Spleen (tissue), 11 donors: ENCODE measurements around the gene DDAH2. TPM values are rescaled to one million over a fixed set of nuclear protein-coding genes. Genes with fewer than 3 reads are reported as not detected.
A peak's percentile ranks its signal among the peaks of the same experiment; 100 is the strongest.

ENCODE experiments used
- DNase-seq: peaks from one replicate; pipeline ENCODE4 v3.0.0-alpha.2; 2020
- H3K27ac ChIP-seq, 8 donors: fragments of 200-600 bp; sonication (generic) in 7 of 8; 1 replicate in 4 of 8; 2 replicates in 4 of 8; pipeline versions ENCODE4 v1.5.0 to v1.8.0; 2016 to 2021; ENCODE audit warnings: inconsistent platforms in 4 of 8, mild to moderate bottlenecking in 4 of 8, moderate library complexity in 1 of 8
- H3K27me3 ChIP-seq, 7 donors: fragments of 200-600 bp; sonication (generic) in 6 of 7; replicated peaks in 1 of 7; 1 replicate in 4 of 7; 2 replicates in 3 of 7; pipeline versions ENCODE4 v1.5.0 to v1.8.0; 2016 to 2021; ENCODE audit warnings: inconsistent platforms in 3 of 7, mild to moderate bottlenecking in 1 of 7
- H3K36me3 ChIP-seq, 6 donors: fragments of 200-600 bp; sonication (generic) in 5 of 6; 1 replicate in 4 of 6; 2 replicates in 2 of 6; pipeline versions ENCODE4 v1.5.0 to v1.8.0; 2016 to 2021; ENCODE audit warnings: inconsistent platforms in 2 of 6
- H3K4me1 ChIP-seq, 6 donors: fragments of 200-600 bp; sonication (generic) in 5 of 6; 1 replicate in 3 of 6; 2 replicates in 3 of 6; pipeline versions ENCODE4 v1.5.0 to v1.8.0; 2016 to 2021; ENCODE audit warnings: inconsistent platforms in 3 of 6
- H3K4me3 ChIP-seq, 8 donors: fragments of 200-600 bp; sonication (generic) in 7 of 8; 1 replicate in 4 of 8; 2 replicates in 4 of 8; pipeline versions ENCODE4 v1.5.0 to v1.8.0; 2016 to 2021; ENCODE audit warnings: inconsistent platforms in 4 of 8, mild to moderate bottlenecking in 4 of 8, moderate library complexity in 2 of 8
- H3K9me3 ChIP-seq, 8 donors: fragments of 200-600 bp; sonication (generic) in 7 of 8; 1 replicate in 4 of 8; 2 replicates in 4 of 8; pipeline versions ENCODE4 v1.5.0 to v1.8.0; 2016 to 2021; ENCODE audit warnings: inconsistent platforms in 4 of 8
- CTCF ChIP-seq, 11 experiments: fragments of 200-600 bp in 7 of 11; fragments of 450-650 bp in 4 of 11; sonication (generic) in 4 of 11; IDR thresholded peaks in 8 of 11; conservative IDR thresholded peaks in 3 of 11; 1 replicate in 7 of 11; 2 replicates in 4 of 11; pipeline versions ENCODE4 v1.4.0 to v1.8.0; 2016 to 2021; ENCODE audit warnings: antibody characterized with exemption in 11 of 11, inconsistent platforms in 4 of 11, mild to moderate bottlenecking in 1 of 11
- POLR2A ChIP-seq, 3 donors: fragments of 450-650 bp; IDR thresholded peaks; one replicate each; pipeline ENCODE4 v1.5.1; 2017; ENCODE audit warnings: antibody characterized with exemption in 3 of 3, mild to moderate bottlenecking in 1 of 3
- POLR2AphosphoS5 ChIP-seq, 3 donors: sonication (generic); formaldehyde crosslinking; IDR thresholded peaks; one replicate each; pipeline ENCODE4 v1.5.1; 2017; ENCODE audit warnings: antibody characterized with exemption in 3 of 3
- WGBS, 5 donors: extraction: QIAGEN DNeasy Blood & Tissue Kit in 3 of 5; methylation state at CpG; one replicate each; pipeline versions ENCODE4 v1.1.5 to v1.1.7; 2013 to 2018; 5-methylcytosine and 5-hydroxymethylcytosine counted together
- intact Hi-C: fragments of 100-400 bp; cut with DNase I; formaldehyde crosslinking; loops from one replicate; pipeline ENCODE4 v1.15.0; 2023; ENCODE audit warnings: low total_unique reads
- polyA plus RNA-seq, 3 donors: library from polyadenylated mRNA; stranded (reverse); fragments of 200-250 nt; gene quantifications; one replicate each; pipeline ENCODE4 v1.2.1, GENCODE V29; 2013
- total RNA-seq, 7 donors: library from RNA; depleted of rRNA in 3 of 7; stranded (reverse); fragments of >200 nt in 3 of 7; fragmentation: NEBNext Ultra II Directional in 4 of 7; extraction: Animal tissue kit (Norgen Biotek cat#: 25700) in 4 of 7; gene quantifications; one replicate each; pipeline versions ENCODE4 v1.1.0 to v1.2.1, GENCODE V29; 2016 to 2021
- donor health status: healthy with polysubstance abuse.
- donor health status: DM: no; HTN: no; CAD: no; lungs with moderate emphysema.
- donor health status: DM: no; HTN: no; CAD: no.
- donor health status: Bipolar disorder and iron deficiency.
- donor health status: healthy.
- donor health status: DM: no; HTN: no; CAD: no.
- donor health status: DM: yes; HTN: yes; CAD: no.

Gene DDAH2
- total and polyA plus RNA-seq, 10 donors = 63.0 to 116 (median 76.7) TPM

- peaks cover 0 to 86% (median 72%) of the 10 kb centered on the region in 6 donors for H3K36me3 ChIP-seq
- H3K4me3 ChIP-seq = no peak overlapping the region
- intact Hi-C loops = no loop called here
- no peak for DNase-seq
- peaks cover 0 to 29% (median 15%) of the 10 kb centered on the region in 6 donors for H3K4me1 ChIP-seq
- TF ChIP-seq POLR2AphosphoS5 (IDR thresholded peaks at IDR 0.05) (peak in 2 of 3 donors; percentile 1 to 15), CTCF (IDR thresholded peaks at IDR 0.05 in 8 of 11, conservative IDR thresholded peaks at IDR 0.05 in 3 of 11) (no peak)
- H3K27me3 ChIP-seq = no peaks in the 10 kb centered on the region
- H3K9me3 ChIP-seq = no peaks in the 10 kb centered on the region
- peak overlapping the region in 1 of 8 donors; percentile 3 for H3K27ac ChIP-seq
- WGBS, 5 donors = 86 to 94% (median 92%) methylated on average over 8 of the region's 8 CpGs
Observed at GRCh38 chr6:31687321-31687720, 41.8 kb downstream of the DDAH2 start.

- Histone ChIP-seq H3K4me1 (peaks cover 0 to 38% (median 21%) of the 10 kb centered on the region in 6 donors), H3K36me3 (peaks cover 0 to 78% (median 63%) of the 10 kb centered on the region in 6 donors), H3K27me3 (no peaks in the 10 kb centered on the region), H3K27ac (no peak overlapping the region), H3K4me3 (no peak overlapping the region), H3K9me3 (no peaks in the 10 kb centered on the region)
- TF ChIP-seq POLR2A (IDR thresholded peaks at IDR 0.05) (no peak), POLR2AphosphoS5 (IDR thresholded peaks at IDR 0.05) (no peak), CTCF (IDR thresholded peaks at IDR 0.05 in 8 of 11, conservative IDR thresholded peaks at IDR 0.05 in 3 of 11) (no peak)
- DNase-seq = no peak
- 81 to 88% (median 85%) methylated on average over 5 of the region's 5 CpGs for WGBS, 5 donors
- intact Hi-C loops = no loop called here
Observed at GRCh38 chr6:31686483-31686882, 42.6 kb downstream of the DDAH2 start.

GRCh38 chr6:31683591-31683990 lies 45.5 kb downstream of the DDAH2 start:
- Histone ChIP-seq H3K4me1 (peaks cover 7 to 41% (median 29%) of the 10 kb centered on the region in 6 donors), H3K27me3 (no peaks in the 10 kb centered on the region), H3K9me3 (no peaks in the 10 kb centered on the region), H3K27ac (peak overlapping the region in 2 of 8 donors; percentile 23 to 59), H3K4me3 (peak overlapping the region in 2 of 8 donors; percentile 19 to 23), H3K36me3 (peaks cover 0 to 49% (median 35%) of the 10 kb centered on the region in 6 donors)
- TF ChIP-seq POLR2AphosphoS5 (IDR thresholded peaks at IDR 0.05) (no peak), POLR2A (IDR thresholded peaks at IDR 0.05) (no peak), CTCF (IDR thresholded peaks at IDR 0.05 in 8 of 11, conservative IDR thresholded peaks at IDR 0.05 in 3 of 11) (no peak)
- intact Hi-C loops = no loop called here
- no peak for DNase-seq
- WGBS, 5 donors = 84 to 90% (median 88%) methylated on average over 13 of the region's 13 CpGs

- intact Hi-C loops = no loop called here
- H3K27me3 ChIP-seq = no peaks in the 10 kb centered on the region
- H3K4me3 ChIP-seq = peak overlapping the region; percentile 40 to 70 (median 48)
- no peaks in the 10 kb centered on the region for H3K9me3 ChIP-seq
- 0 to 2% (median 1%) methylated on average over 19 to 40 of the region's 40 CpGs for WGBS, 5 donors
- peaks cover 0 to 25% (median 12%) of the 10 kb centered on the region in 6 donors for H3K36me3 ChIP-seq
- TF ChIP-seq CTCF (IDR thresholded peaks at IDR 0.05 in 8 of 11, conservative IDR thresholded peaks at IDR 0.05 in 3 of 11) (peak in 1 of 11 experiments; percentile 7), POLR2A (IDR thresholded peaks at IDR 0.05) (no peak), POLR2AphosphoS5 (IDR thresholded peaks at IDR 0.05) (peak in 2 of 3 donors; percentile 69 to 74)
- peak; percentile 85 for DNase-seq
- H3K4me1 ChIP-seq = peaks cover 7 to 47% (median 29%) of the 10 kb centered on the region in 6 donors
- H3K27ac ChIP-seq = peak overlapping the region in 7 of 8 donors; percentile 56 to 80 (median 69)
Observed at GRCh38 chr6:31681135-31681671, 47.9 kb downstream of the DDAH2 start.
